Measurements from ENCODE around the gene CXCR4.

- no peak for TF ChIP-seq ZNF311 (CRISPR knock-in tag; IDR thresholded peaks at IDR 0.05)
- TF ChIP-seq ZC3H11A (IDR thresholded peaks at IDR 0.05; ENCODE audit: low read depth, low read length) = no peak
- no peak for TF ChIP-seq CHD7 (IDR thresholded peaks at IDR 0.05; ENCODE audit: low read depth, low read length)
- no peak for TF ChIP-seq PATZ1 (CRISPR knock-in tag; IDR thresholded peaks at IDR 0.05; ENCODE audit: borderline replicate concordance)
- no peak for TF ChIP-seq ZBTB49 (CRISPR knock-in tag; IDR thresholded peaks at IDR 0.05; ENCODE audit: borderline replicate concordance)
- no peak for TF ChIP-seq TCF7L2 (IDR thresholded peaks at IDR 0.05; ENCODE audit: low read depth, low read length)
- TF ChIP-seq ZNF766 (CRISPR knock-in tag; conservative IDR thresholded peaks at IDR 0.05) = no peak
These were observed 47.0 kb downstream of the CXCR4 start for GRCh38 chr2:136070913-136071312.

Measured in K562 (cell line).